Midbrain (tissue), 1 donor: Measurements from ENCODE around the gene IGBP1.
"Not testable (repeated sequence)": the region's sequence is repeated elsewhere in the genome, so short reads cannot be mapped to it uniquely, and the experiment has no call there.

Source experiments
- DNase-seq: peaks from one replicate; lab custom pipeline; 2025; lab: John Stamatoyannopoulos, UW

The IGBP1 gene

DNA sequence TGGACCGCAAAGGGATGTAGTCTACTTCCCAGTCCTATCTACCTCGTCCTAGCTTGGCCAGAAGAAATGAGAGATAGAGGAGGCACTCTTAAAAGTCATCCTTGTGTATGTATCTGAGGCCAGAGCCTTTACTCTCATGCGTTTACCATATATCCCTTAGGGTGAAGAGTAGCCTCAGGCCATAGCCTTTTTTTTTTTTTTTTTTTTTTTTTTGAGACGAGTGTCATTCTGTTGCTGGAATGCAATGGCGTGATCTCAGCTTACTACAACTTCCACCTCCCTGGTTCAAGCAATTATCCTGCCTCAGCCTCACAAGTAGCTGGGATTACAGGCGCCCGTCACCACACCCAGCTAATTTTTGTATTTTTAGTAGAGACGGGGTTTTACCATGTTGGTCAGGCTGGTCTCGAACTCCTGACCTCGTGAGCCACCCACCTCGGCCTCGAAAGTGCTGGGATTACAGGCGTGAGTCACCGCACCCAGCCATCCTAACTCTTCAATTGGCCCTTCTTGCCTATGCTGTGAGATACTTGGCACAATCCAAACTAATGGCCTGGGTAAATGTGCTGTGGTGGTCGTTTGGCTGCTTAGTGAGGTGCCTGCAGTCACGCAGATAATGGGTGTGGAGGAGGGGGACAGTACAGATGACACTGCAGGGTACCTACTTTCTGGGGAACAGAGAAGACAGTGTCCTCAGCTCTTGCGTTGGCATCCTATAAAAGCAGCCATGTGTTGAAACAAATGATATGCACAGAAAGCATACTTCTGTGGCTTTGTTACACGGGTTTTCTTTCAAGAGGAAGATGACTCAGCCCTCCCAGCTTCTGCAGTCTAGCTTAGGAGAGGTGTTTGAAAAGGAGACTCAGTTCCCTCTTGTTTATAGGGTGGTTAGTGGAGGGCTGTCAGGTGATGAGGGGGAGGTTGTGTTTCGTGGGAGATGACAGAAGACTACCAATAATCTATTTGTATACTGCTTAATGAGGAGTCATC, 33.6 kb downstream of the IGBP1 start:
- DNase-seq, result no peak

DNA sequence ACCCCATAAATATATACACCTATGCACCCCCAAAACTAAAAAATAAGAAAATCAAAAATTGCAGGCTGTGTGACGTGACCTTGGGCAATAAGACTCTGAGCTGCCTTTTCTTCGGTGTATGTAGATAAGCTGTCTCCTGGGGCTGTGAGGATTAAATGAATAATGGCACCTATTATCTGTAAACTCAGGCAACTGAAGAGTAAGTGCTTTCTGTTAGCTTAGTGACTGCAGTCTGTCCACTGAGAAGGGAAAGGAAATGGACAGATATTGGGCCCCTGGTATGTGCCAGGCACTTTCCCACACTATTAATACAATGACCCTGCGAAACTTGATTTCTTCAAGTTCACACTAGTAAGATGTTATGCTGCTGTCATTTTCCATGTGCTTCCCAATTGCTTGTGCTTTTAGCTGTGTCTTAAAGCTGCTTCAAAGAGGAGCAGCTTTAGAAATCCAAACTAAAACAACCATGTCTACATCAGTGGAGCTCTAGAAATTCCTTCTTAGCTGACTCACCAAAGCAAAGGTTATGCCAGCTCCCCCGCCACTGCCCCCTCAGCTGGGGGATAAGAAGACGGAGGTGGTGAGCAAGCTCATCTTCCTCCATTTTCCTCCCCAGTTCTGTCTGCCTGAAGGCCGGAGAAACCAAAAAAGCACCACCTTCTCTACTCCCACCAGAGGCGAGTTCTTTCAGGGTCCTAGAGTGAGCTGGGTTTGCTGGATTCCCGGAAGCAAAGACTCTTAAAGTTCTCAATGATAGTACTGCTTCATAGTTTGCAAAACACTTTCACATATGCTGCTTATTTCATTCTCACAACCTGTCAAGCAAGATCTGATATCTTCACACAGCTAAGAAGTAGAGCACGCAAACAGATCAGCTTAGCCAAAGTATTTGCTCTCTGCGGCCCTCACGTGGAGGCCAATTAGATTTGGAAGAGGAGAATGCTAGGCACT, 35.3 kb downstream of the IGBP1 start:
- DNase-seq, result no peak

DNA sequence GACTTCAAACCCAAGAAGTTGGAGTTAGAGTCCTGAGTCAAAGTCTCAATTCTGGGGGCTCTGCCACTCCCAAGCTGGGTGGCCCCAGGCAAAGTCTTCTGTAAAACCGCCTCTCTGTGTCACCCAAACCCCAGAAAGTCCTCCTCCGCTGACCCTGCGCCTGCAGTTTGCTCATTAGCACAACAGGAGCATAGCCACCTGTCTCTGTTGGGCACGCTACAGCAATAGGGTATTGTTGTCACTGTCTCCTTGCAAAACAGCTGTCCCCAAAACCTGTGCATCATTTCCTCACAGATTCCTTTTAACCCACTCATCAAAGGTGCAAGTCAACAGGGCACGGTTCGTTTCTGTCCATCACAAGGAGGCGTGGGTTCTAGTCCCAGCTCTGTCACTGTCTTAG, 36.0 kb downstream of the IGBP1 start:
- no peak for DNase-seq

- no peak for DNase-seq
Measured at GRCh38 chrX:70171624-70172023, 38.4 kb downstream of the IGBP1 start.

- no peak for DNase-seq
Measured at GRCh38 chrX:70172221-70172620, 39.0 kb downstream of the IGBP1 start.

DNA sequence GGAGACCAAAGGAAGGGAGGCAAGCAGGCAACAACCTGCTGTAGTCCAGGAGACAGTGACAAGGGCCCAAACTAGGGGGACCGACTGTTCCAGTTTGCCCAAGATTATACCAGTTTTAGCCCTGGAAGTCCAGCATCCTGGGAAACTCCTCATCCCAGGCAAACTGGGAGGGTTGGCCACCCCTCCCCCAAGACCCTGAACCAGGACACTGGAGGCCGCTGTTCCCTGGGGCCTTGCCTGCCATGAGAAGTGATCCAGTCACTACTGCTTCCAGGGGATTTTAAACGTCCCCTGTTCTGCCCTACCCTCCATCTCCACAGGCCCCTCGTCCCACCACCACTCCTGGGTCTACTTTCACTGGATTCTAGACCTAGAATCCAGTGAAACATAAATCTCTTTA, 39.7 kb downstream of the IGBP1 start:
- no peak for DNase-seq

DNA sequence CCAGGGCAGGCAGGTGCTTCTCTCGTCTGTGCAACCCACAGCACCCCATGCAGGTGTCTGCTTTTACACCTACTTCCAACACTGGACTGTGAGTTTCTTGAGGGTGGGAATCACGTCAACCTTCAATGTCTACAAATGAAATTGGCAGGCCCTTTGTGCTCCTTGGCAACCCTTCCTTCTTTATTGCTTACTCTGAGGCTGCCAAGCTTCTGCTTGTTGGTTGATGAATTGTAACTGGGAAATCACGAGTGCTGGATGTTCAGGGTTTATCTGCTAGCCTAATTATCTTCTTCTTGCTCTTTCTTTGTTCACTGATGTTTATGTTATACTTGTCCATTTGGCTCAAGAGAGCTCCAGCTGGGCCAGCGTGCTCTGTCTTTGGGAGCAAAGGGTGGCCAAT, 41.5 kb downstream of the IGBP1 start:
- no peak for DNase-seq

DNA sequence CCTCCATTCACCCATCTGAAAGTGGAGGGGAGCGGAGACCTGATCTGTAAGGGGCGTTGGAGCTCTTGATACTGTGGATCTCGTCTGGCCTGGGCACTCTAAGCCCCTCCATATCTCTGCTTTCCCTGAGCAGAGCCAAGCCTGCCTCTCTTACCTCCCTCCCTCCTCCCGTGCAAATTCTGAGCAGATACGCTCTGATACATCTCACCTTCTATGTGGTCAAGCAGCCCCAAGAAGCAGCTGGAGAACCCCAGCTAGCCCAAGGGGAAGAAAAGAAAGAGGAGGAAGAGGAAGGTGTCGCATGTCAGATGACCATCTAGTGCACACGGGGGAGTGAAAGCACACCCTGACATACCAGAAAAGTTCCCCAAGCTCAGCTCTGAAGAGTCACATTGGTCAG, 42.1 kb downstream of the IGBP1 start:
- no peak for DNase-seq

GRCh38 chrX:70176938-70177533, 43.8 kb downstream of the IGBP1 start, which contains the start of gene DGAT2L6:
DGAT2L6 (plus strand) TSS chrX:70177483; CDS start chrX:70177583, 100 bp downstream.
- DNase-seq, result no peak

DNA sequence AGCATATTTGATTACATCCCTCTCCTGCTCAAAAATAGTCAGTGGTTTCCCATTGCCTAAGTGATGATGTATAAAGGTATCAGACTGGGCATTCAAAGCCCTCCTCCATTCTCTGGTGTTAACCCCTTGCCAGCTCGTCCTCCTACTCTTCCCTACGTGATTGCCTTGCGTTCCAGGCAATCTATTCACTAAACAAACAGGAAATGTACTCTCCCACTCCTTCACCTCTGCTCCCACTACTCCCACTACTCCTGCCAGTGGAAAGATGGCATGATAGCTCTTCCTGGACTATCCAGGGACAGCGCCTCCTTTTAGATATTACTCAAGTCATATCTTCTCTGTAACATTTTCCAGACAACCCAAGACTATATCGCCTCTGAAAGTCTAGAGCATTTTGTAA, 49.8 kb downstream of the IGBP1 start:
- DNase-seq, result no peak

GRCh38 chrX:70190225-70190624, 57.0 kb downstream of the IGBP1 start:
- no peak for DNase-seq

DNA sequence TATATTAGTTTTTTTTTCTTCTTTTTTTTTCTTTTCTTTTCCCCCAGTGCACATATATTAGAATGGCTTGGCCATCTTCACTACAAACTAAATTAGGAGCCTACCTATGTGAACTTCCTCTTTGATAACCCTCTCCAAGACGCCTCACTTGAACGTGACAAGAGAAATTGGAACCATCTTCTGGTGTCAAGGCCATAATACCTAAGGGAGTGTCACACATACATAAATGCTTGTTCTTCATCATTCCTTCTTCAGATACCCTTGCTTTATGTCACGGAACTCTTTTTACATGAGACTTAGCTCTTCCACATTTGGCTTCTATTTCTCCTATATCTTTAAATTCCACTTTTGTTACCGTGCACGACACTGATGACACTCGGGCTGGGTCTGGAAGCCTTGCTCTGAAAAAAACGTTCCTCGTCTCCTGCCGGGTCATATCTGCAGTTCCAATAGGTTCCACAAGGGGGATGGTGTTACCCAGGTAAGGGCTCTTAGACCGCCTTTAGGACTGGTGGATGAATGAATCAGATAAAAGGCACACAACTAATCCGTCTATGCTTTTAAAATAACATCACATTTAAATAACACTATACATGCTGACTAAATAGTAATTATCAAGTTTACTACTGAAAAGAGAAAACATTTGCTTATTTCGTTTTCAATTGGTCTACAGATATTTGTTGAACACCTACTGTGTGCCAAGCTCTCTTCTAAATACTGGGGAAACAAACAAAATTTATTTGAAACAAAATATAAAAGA, 63.9 kb downstream of the IGBP1 start:
- DNase-seq, result no peak

DNA sequence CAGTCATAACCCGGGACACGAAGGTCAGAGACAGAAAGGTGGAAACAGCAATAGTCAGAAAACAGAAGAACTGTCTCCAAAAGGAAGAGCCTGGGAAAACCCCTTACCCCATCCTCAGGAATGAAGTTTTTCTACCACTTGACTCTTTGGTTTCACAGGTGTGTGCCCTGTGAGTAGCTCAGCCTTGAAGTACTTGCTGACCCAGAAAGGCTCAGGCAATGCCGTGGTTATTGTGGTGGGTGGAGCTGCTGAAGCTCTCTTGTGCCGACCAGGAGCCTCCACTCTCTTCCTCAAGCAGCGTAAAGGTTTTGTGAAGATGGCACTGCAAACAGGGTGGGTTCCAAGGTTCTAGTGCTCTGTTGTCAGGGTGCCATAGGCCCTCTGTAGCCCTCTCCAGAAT, 68.5 kb downstream of the IGBP1 start:
- no peak for DNase-seq

DNA sequence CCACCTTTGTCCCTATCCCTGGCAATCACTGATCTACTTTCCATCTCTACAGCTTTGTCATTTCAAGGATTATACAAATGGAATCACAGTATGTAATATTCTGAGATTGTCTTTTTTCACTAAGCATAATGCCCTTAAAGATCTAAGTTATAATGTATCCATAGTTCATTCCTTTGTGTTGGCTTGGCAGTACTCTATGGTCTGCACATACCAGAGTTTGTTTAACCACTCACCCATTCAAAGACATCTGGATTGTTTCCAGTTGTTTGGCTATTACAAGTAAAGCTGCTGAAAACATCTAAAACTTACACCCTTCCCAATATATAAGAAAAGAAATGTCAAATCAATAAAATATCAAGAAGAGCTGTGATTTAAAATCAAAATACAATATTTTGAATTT, 75.2 kb downstream of the IGBP1 start:
- no peak for DNase-seq

DNA sequence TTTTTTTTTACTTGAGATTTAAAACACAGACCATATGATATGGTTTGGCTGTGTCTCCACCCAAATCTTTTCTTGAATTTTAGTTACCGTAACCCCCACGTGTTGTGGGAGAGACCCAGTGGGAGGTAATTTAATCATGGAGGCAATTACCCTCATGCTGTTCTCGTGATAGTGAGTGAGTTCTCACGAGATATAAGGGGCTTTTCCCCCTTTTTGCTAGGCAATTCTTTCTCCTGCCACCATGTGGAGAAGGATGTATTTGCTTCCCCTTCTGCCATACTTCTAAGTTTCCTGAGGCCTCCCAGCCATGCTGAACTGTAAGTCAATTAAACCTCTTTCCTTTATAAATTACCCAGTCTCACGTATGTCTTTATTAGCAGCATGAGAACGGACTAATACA, 76.3 kb downstream of the IGBP1 start:
- DNase-seq, result not testable (repeated sequence)
